Body of pancreas (tissue), 4 donors: ENCODE measurements around the gene TBL1X.

Source experiments
- CTCF ChIP-seq, 7 experiments: fragments of 450-650 bp in 4 of 7; fragments of 200-600 bp in 3 of 7; sonication (generic) in 3 of 7; IDR thresholded peaks; one replicate each; pipeline ENCODE4 v1.5.1; 2016 to 2019; ENCODE audit warnings: antibody characterized with exemption in 7 of 7
- POLR2A ChIP-seq, 3 donors: fragments of 450-650 bp; IDR thresholded peaks; one replicate each; pipeline ENCODE4 v1.6.1; 2016; ENCODE audit warnings: antibody characterized with exemption in 3 of 3, mild to moderate bottlenecking in 2 of 3

DNA sequence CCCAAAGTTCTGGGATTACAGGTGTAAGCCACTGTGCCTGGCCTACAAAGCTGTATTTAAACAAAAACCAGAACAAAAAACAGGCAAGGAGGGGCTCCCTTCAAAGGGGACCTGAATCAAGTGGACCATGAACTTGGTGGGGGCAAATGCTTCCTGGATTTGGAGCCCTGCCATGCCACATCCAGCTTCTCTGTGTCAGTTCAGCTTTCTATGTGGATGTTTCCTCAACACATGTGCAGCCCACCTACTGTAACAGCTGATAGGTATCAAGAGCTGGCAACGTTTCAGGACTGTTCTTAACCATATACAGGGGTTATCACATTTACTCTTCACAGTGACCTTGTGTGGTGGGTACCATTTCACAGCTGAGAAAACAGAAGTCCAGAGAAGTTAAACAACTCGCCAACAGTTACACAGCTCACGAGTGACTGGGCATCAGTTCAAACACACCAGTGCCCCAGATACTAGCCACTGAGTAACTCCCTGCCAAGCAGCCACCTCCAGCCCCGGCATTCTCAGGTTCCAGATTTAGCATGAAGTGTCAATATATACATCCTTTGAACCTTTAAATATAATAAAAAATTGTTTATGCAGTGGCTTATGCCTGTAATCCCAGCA, 293.3 kb downstream of the TBL1X start:
- TF ChIP-seq CTCF (IDR thresholded peaks at IDR 0.05) = no peak
- no peak for TF ChIP-seq POLR2A (IDR thresholded peaks at IDR 0.05)
